Retinal pigment epithelial cell (primary cell): Measurements from ENCODE around the gene CHDH.

Experiments used
- DNase-seq: peaks from one replicate; pipeline ENCODE4 v3.0.0-alpha.2; 2010; ENCODE audit warnings: low read depth
- H3K4me3 ChIP-seq: 2 replicates; pipeline ENCODE4 v1.5.1; 2011; ENCODE audit warnings: mild to moderate bottlenecking, low read length, control low read depth, moderate library complexity
- CTCF ChIP-seq: conservative IDR thresholded peaks from 2 replicates; pipeline ENCODE4 v1.5.1; 2011; ENCODE audit warnings: low read depth, low read length, control low read depth, inconsistent platforms

The CHDH gene

GRCh38 chr3:53846134-53846850 is at the start of gene CHDH, which contains the start of gene IL17RB:
Gene CHDH, minus strand, starts transcription at chr3:53846419. Its CDS starts 22,411 bp downstream, at chr3:53824008.
Gene IL17RB, plus strand, starts transcription at chr3:53846568. Its CDS starts 21 bp downstream, at chr3:53846589.
- no peak for TF ChIP-seq CTCF

GRCh38 chr3:53892286-53892637 is 46.0 kb upstream of the CHDH start:
- H3K4me3 ChIP-seq = peak overlapping the region; percentile 71
- TF ChIP-seq CTCF = no peak
- no peak for DNase-seq

More at GRCh38 chr3:53846134-53846850, at the start of gene CHDH, which contains the start of gene IL17RB:
- DNase-seq = no peak
- peak within 1 kb of the TSS; percentile 50 for H3K4me3 ChIP-seq

GRCh38 chr3:53891497-53892285 is 45.5 kb upstream of the CHDH start, which contains the start of gene SELENOK:
Gene SELENOK, minus strand, starts transcription at chr3:53891859.
- no peak for TF ChIP-seq CTCF
- H3K4me3 ChIP-seq = peak within 1 kb of the TSS; percentile 71
- peak; percentile 98 for DNase-seq

- no peak for TF ChIP-seq CTCF
Observed at GRCh38 chr3:53890726-53891475, 44.7 kb upstream of the CHDH start.

GRCh38 chr3:53888232-53888631 is 42.0 kb upstream of the CHDH start:
- TF ChIP-seq CTCF = no peak
- no peak overlapping the region for H3K4me3 ChIP-seq
- DNase-seq = no peak

More at GRCh38 chr3:53890726-53891475, 44.7 kb upstream of the CHDH start:
- no peak for DNase-seq
- peak overlapping the region; percentile 71 for H3K4me3 ChIP-seq

GRCh38 chr3:53887446-53887845 is 41.2 kb upstream of the CHDH start:
- DNase-seq = no peak
- no peak for TF ChIP-seq CTCF
- H3K4me3 ChIP-seq = no peak overlapping the region
